Muscle of arm (tissue), 12 donors: ENCODE measurements around the gene BPIFB3. TPM values are rescaled to one million over a fixed set of nuclear protein-coding genes. Genes with fewer than 3 reads are reported as not detected.

Source experiments
- DNase-seq: peaks from one replicate; pipeline ENCODE4 v3.0.0-alpha.2; 2013
- polyA plus RNA-seq, 12 donors: library from polyadenylated mRNA; unstranded; fragments of 120-200 nt; gene quantifications; one replicate each; pipeline ENCODE4 v1.2.1, GENCODE V29; 2013; ENCODE audit not compliant: insufficient read length in 12 of 12

BPIFB3 gene
- polyA plus RNA-seq, 12 donors: 0.13 to 0.16 (median 0.14) TPM; not detected in 9

GRCh38 chr20:33061658-33062028 lies 7.9 kb downstream of the BPIFB3 start:
- DNase-seq: peak; percentile 5

GRCh38 chr20:33062105-33062824 lies 8.6 kb downstream of the BPIFB3 start:
- no peak for DNase-seq

- DNase-seq: no peak
Observed at GRCh38 chr20:33062825-33063149, 9.1 kb downstream of the BPIFB3 start.

- DNase-seq: no peak
Observed at GRCh38 chr20:33063271-33063670, 9.6 kb downstream of the BPIFB3 start.

GRCh38 chr20:33064572-33065287 lies 11.0 kb downstream of the BPIFB3 start:
- DNase-seq: no peak

- DNase-seq: no peak
Observed at GRCh38 chr20:33065785-33066184, 12.1 kb downstream of the BPIFB3 start.

- DNase-seq: no peak
Observed at GRCh38 chr20:33067806-33068205, 14.1 kb downstream of the BPIFB3 start.

- DNase-seq: no peak
Observed at GRCh38 chr20:33068251-33068939, 14.7 kb downstream of the BPIFB3 start.

GRCh38 chr20:33069673-33070072 lies 16.0 kb downstream of the BPIFB3 start:
- DNase-seq: no peak

- DNase-seq: no peak
Observed at GRCh38 chr20:33070111-33071053, 16.7 kb downstream of the BPIFB3 start.

- no peak for DNase-seq
Observed at GRCh38 chr20:33071198-33071597, 17.5 kb downstream of the BPIFB3 start.

GRCh38 chr20:33072362-33072761 lies 18.7 kb downstream of the BPIFB3 start:
- no peak for DNase-seq

GRCh38 chr20:33072813-33073212 lies 19.1 kb downstream of the BPIFB3 start:
- no peak for DNase-seq

GRCh38 chr20:33074675-33075074 lies 21.0 kb downstream of the BPIFB3 start:
- no peak for DNase-seq

- no peak for DNase-seq
Observed at GRCh38 chr20:33075281-33075680, 21.6 kb downstream of the BPIFB3 start.

GRCh38 chr20:33076662-33077372 lies 23.1 kb downstream of the BPIFB3 start:
- DNase-seq: no peak

- DNase-seq: no peak
Observed at GRCh38 chr20:33079259-33079658, 25.6 kb downstream of the BPIFB3 start, which contains the start of gene BPIFB4. Gene BPIFB4, plus strand, starts transcription at chr20:33079643. Its CDS starts 1,884 bp downstream, at chr20:33081527.

- no peak for DNase-seq
Observed at GRCh38 chr20:33081411-33082154, 27.9 kb downstream of the BPIFB3 start.

- DNase-seq: no peak
Observed at GRCh38 chr20:33082546-33082945, 28.8 kb downstream of the BPIFB3 start.
